Keratinocyte (primary cell): Measurements from ENCODE around the gene PUS3. TPM values are rescaled to one million over a fixed set of nuclear protein-coding genes. Genes with fewer than 3 reads are reported as not detected.

Source experiments
- DNase-seq: peaks from one replicate; pipeline ENCODE4 v3.0.0-alpha.2; 2011; ENCODE audit warnings: low read depth, missing footprints, low spot score
- FAIRE-seq: peaks from 2 replicates; lab custom pipeline; 2011; peaks lifted over from hg19 to GRCh38; lab: Jason Lieb, UNC
- H2AFZ ChIP-seq: 2 replicates; pipeline ENCODE4 v1.6.0; 2012; ENCODE audit warnings: low read length, control low read depth, inconsistent platforms; ENCODE audit not compliant: control insufficient read depth
- H3K27ac ChIP-seq: 2 replicates; pipeline ENCODE4 v1.5.1; 2011; ENCODE audit warnings: low read length; ENCODE audit not compliant: control insufficient read depth, insufficient read depth
- H3K27me3 ChIP-seq: 3 replicates; pipeline ENCODE4 v1.6.0; 2011; ENCODE audit warnings: low read length; ENCODE audit not compliant: control insufficient read depth, insufficient read depth; ENCODE audit errors: extremely low read depth
- H3K36me3 ChIP-seq, 2 experiments: 2 replicates in 1 of 2; 3 replicates in 1 of 2; pipeline ENCODE4 v1.5.1; 2011; ENCODE audit warnings: low read length in 2 of 2, mild to moderate bottlenecking in 1 of 2; ENCODE audit not compliant: control insufficient read depth in 2 of 2, insufficient read depth in 2 of 2; ENCODE audit errors: extremely low read depth in 1 of 2
- H3K4me1 ChIP-seq: 3 replicates; pipeline ENCODE4 v1.5.1; 2011; ENCODE audit warnings: low read length; ENCODE audit not compliant: control insufficient read depth, insufficient read depth; ENCODE audit errors: extremely low read depth
- H3K4me2 ChIP-seq: 3 replicates; pipeline ENCODE4 v1.6.0; 2011; ENCODE audit warnings: low read depth, low read length; ENCODE audit not compliant: control insufficient read depth, insufficient read depth; ENCODE audit errors: extremely low read depth
- H3K4me3 ChIP-seq, 3 experiments: fragments of 200-600 bp in 1 of 3; sonication (generic) in 1 of 3; 2 replicates in 2 of 3; 3 replicates in 1 of 3; pipeline ENCODE4 v1.5.1; 2011 to 2016; ENCODE audit warnings: low read length in 3 of 3, mild to moderate bottlenecking in 3 of 3, control low read depth in 2 of 3, inconsistent platforms in 1 of 3, low read depth in 1 of 3, mixed read lengths in 1 of 3, mixed run types in 1 of 3, moderate library complexity in 1 of 3; ENCODE audit not compliant: control insufficient read depth in 2 of 3, insufficient read depth in 2 of 3; ENCODE audit errors: extremely low read depth in 1 of 3
- H3K79me2 ChIP-seq: 2 replicates; pipeline ENCODE4 v1.6.0; 2012; ENCODE audit warnings: low read length; ENCODE audit not compliant: control insufficient read depth, insufficient read depth
- H3K9ac ChIP-seq: 3 replicates; pipeline ENCODE4 v1.6.0; 2011; ENCODE audit warnings: low read length; ENCODE audit not compliant: control insufficient read depth, insufficient read depth; ENCODE audit errors: extremely low read depth
- H3K9me1 ChIP-seq: 3 replicates; pipeline ENCODE4 v1.6.0; 2011; ENCODE audit warnings: low read length; ENCODE audit not compliant: control insufficient read depth, insufficient read depth; ENCODE audit errors: extremely low read depth
- H3K9me3 ChIP-seq: 2 replicates; pipeline ENCODE4 v1.5.1; 2012; ENCODE audit warnings: low read depth, low read length; ENCODE audit not compliant: control insufficient read depth
- H4K20me1 ChIP-seq: 3 replicates; pipeline ENCODE4 v1.6.0; 2011; ENCODE audit warnings: low read length; ENCODE audit not compliant: control insufficient read depth, insufficient read depth; ENCODE audit errors: extremely low read depth
- EZH2 ChIP-seq: IDR thresholded peaks from one replicate; pipeline ENCODE4 v1.6.1; 2012; ENCODE audit warnings: inconsistent platforms, mild to moderate bottlenecking, low read length, moderate library complexity
- dilution Hi-C: fragments of 300-500 bp; cut with MboI; formaldehyde crosslinking; loops from one replicate; pipeline ENCODE4 v1.7.0; 2020; ENCODE audit warnings: low sequenced_read_pairs; ENCODE audit not compliant: extremely low pct_ligation_motif_present
- polyA minus RNA-seq, 3 experiments: library from RNA; depleted of rRNA, polyadenylated mRNA; stranded (reverse); fragments of >200 nt; gene quantifications; 1 replicate in 1 of 3; 2 replicates in 1 of 3; 3 replicates in 1 of 3; pipeline ENCODE4 v1.2.3, GENCODE V29; 2011
- polyA plus RNA-seq, 5 experiments: library from polyadenylated mRNA; depleted of rRNA in 3 of 5; stranded (reverse) in 3 of 5; stranded (forward) in 1 of 5; unstranded in 1 of 5; fragments of >200 nt; gene quantifications; 1 replicate in 1 of 5; 2 replicates in 3 of 5; 3 replicates in 1 of 5; pipeline versions ENCODE4 v1.2.1 to v1.2.3, GENCODE V29; 2011 to 2012; ENCODE audit warnings: missing spikeins in 2 of 5, low read depth in 1 of 5, low replicate concordance in 1 of 5
- TF ChIP-seq, protein P1 (sequence below), 3 experiments: IDR thresholded peaks in 1 of 3; conservative IDR thresholded peaks in 1 of 3; optimal IDR thresholded peaks in 1 of 3; 2 replicates in 2 of 3; 3 replicates in 1 of 3; pipeline versions ENCODE3 to v1.5.1; 2011; ENCODE audit warnings: low read length in 3 of 3, mild to moderate bottlenecking in 3 of 3, moderate library complexity in 2 of 3, control low read depth in 1 of 3, inconsistent platforms in 1 of 3; ENCODE audit not compliant: insufficient read depth in 2 of 3; ENCODE audit errors: extremely low read depth in 1 of 3

Gene PUS3, protein sequence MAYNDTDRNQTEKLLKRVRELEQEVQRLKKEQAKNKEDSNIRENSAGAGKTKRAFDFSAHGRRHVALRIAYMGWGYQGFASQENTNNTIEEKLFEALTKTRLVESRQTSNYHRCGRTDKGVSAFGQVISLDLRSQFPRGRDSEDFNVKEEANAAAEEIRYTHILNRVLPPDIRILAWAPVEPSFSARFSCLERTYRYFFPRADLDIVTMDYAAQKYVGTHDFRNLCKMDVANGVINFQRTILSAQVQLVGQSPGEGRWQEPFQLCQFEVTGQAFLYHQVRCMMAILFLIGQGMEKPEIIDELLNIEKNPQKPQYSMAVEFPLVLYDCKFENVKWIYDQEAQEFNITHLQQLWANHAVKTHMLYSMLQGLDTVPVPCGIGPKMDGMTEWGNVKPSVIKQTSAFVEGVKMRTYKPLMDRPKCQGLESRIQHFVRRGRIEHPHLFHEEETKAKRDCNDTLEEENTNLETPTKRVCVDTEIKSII
- 8.8 to 16.5 TPM (median 11.8 TPM) in 3 replicates for polyA plus RNA-seq
- polyA plus RNA-seq (2011; ENCODE audit: low read depth): 49.4 TPM
- 9.4 and 16.1 TPM in 2 replicates for polyA plus RNA-seq (2011; cell fraction: cytosol; rRNA removed)
- polyA plus RNA-seq (2011; cell fraction: nucleus; rRNA removed): 11.5 and 15.8 TPM in 2 replicates
- 13.3 and 17.6 TPM in 2 replicates for polyA plus RNA-seq (2012; ENCODE audit: low replicate concordance)
- polyA minus RNA-seq: 2.4 to 13.3 TPM (median 7.4 TPM) in 3 replicates
- 10.0 TPM for polyA minus RNA-seq (2011; cell fraction: cytosol; rRNA and poly(A)+ RNA removed)
- 6.1 and 9.8 TPM in 2 replicates for polyA minus RNA-seq (2011; cell fraction: nucleus; rRNA and poly(A)+ RNA removed)

DNA sequence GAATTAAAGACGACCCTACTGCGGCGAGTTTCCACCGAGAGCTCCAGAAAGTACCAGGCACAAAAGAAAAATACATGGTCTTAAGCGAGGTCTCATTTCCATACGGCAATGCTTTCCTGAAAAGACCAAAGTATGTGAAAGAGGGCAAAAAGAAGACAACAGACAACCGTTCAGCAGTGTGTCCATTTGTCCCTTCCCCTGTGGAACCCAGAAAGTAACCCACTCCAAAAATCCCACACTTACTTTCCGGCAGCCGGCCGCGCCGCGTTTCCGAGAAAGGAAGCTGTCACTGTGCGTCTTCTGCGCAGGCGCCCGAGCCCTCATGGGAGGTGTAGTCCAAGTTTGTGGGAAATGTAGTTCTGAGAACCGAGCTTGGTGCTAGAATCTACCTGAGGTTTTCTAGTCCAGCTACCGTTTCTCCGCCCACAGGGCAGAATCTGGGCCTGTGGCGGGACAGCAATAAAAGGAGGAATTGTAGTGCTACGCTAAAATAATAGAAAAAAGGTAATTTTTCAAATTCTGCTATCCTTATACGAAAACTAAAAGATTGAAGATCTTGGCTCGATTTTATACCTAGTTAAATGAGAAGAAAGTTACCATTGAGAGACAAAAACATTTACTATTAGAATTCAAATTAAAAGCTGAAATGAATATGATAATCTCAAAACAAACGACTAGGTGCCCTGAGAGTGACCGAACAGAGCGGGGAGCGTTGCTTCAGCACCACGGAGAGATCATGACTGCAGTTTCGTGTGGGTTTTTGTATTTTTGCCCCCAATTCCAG is at the start of gene PUS3:
Gene PUS3 (minus strand): TSS at position 280 of the 784 bp plus-strand sequence. CDS start 6,922 bp downstream, outside the sequence.
- Histone ChIP-seq H2AFZ (peak within 1 kb of the TSS; percentile 97), H3K79me2 (peaks cover 27% of the 10 kb centered on the region), H3K9ac (peak within 1 kb of the TSS; percentile 72), H3K36me3 (peaks cover 6 to 8% of the 10 kb centered on the region in 2 experiments), H3K27me3 (peaks cover 20% of the 10 kb centered on the region), H4K20me1 (no peaks in the 10 kb centered on the region), H3K4me2 (peak within 1 kb of the TSS; percentile 84), H3K9me1 (no peaks in the 10 kb centered on the region), H3K27ac (peak within 1 kb of the TSS; percentile 61), H3K4me3 (peak within 1 kb of the TSS; percentile 49 to 83 (median 67)), H3K4me1 (peaks cover 7% of the 10 kb centered on the region), H3K9me3 (no peaks in the 10 kb centered on the region)
- DNase-seq (no peak), FAIRE-seq (peak; percentile 43)
- dilution Hi-C loops: no loop called here
- TF ChIP-seq, protein P1, sequence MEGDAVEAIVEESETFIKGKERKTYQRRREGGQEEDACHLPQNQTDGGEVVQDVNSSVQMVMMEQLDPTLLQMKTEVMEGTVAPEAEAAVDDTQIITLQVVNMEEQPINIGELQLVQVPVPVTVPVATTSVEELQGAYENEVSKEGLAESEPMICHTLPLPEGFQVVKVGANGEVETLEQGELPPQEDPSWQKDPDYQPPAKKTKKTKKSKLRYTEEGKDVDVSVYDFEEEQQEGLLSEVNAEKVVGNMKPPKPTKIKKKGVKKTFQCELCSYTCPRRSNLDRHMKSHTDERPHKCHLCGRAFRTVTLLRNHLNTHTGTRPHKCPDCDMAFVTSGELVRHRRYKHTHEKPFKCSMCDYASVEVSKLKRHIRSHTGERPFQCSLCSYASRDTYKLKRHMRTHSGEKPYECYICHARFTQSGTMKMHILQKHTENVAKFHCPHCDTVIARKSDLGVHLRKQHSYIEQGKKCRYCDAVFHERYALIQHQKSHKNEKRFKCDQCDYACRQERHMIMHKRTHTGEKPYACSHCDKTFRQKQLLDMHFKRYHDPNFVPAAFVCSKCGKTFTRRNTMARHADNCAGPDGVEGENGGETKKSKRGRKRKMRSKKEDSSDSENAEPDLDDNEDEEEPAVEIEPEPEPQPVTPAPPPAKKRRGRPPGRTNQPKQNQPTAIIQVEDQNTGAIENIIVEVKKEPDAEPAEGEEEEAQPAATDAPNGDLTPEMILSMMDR (optimal IDR thresholded peaks at IDR 0.05 in 1 of 3, IDR thresholded peaks at IDR 0.05 in 1 of 3, conservative IDR thresholded peaks at IDR 0.05 in 1 of 3; ENCODE audit: extremely low read depth in 1 of 3, insufficient read depth in 2 of 3, low read length in 3 of 3): no peak
- TF ChIP-seq EZH2: no peak

DNA sequence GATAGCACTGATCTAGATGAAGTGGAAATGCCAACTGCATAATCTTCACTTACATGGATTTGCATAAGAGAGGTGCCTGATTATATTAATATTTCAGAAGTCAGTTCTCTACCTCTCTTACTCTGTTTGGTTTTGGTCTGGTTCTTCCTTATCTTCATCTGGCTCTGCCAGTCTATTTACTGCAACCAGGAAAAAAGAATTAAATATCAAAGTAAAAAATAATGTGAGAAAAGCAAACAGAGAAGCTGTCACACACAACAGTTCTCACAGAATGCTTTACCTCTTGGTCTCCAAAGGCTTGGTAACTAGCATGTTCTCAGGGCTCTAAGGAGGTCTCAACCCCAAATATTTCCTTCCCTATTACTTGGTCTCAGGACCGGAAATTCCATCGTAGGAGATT is 49.6 kb upstream of the PUS3 start:
- dilution Hi-C loops: no loop called here
- Histone ChIP-seq H3K27ac (no peak overlapping the region), H3K4me1 (peaks cover 22% of the 10 kb centered on the region), H3K4me3 (no peak overlapping the region), H4K20me1 (no peaks in the 10 kb centered on the region), H3K9me1 (no peaks in the 10 kb centered on the region), H3K79me2 (no peaks in the 10 kb centered on the region), H2AFZ (no peak overlapping the region), H3K9me3 (no peaks in the 10 kb centered on the region), H3K36me3 (no peaks in the 10 kb centered on the region), H3K9ac (no peak overlapping the region), H3K4me2 (peak overlapping the region; percentile 66), H3K27me3 (peaks cover 4% of the 10 kb centered on the region)
- no peak for TF ChIP-seq EZH2
- TF ChIP-seq, protein P1 (optimal IDR thresholded peaks at IDR 0.05 in 1 of 3, IDR thresholded peaks at IDR 0.05 in 1 of 3, conservative IDR thresholded peaks at IDR 0.05 in 1 of 3; ENCODE audit: extremely low read depth in 1 of 3, insufficient read depth in 2 of 3, low read length in 3 of 3): no peak
- no peak for DNase-seq
- FAIRE-seq: peak; percentile 61
